ENCODE results near the gene NDUFAF2. TPM values are rescaled to one million over a fixed set of nuclear protein-coding genes. Genes with fewer than 3 reads are reported as not detected.

The NDUFAF2 gene
- total RNA-seq, 1 experiment from 2014 or later: 60.8 TPM

- Histone ChIP-seq H3K27me3 (replicated peaks; ENCODE audit: control insufficient read depth, insufficient read depth, low read length) (no peaks in the 10 kb centered on the region), H3K4me3 (ENCODE audit: low read depth, low read length) (no peak overlapping the region), H3K4me1 (no peaks in the 10 kb centered on the region), H3K36me3 (ENCODE audit: control insufficient read depth, insufficient read depth, low read length) (no peaks in the 10 kb centered on the region), H3K9me3 (no peaks in the 10 kb centered on the region)
- TF ChIP-seq CTCF (IDR thresholded peaks at IDR 0.05; ENCODE audit: insufficient read depth in 1 of 2, low read depth in 1 of 2, low read length in 1 of 2, severe bottlenecking in 1 of 2, unreplicated experiment in 1 of 2): no peak
- Mint-ChIP-seq H3K27me3 (ENCODE audit: insufficient read depth, unreplicated experiment) (peaks cover 25% of the 10 kb centered on the region), H3K4me1 (ENCODE audit: low read depth, unreplicated experiment) (no peaks in the 10 kb centered on the region), H3K27ac (ENCODE audit: unreplicated experiment) (no peak overlapping the region), H3K9me3 (ENCODE audit: unreplicated experiment) (peaks cover 6% of the 10 kb centered on the region), H3K4me3 (ENCODE audit: unreplicated experiment) (no peak overlapping the region), H3K36me3 (ENCODE audit: insufficient read depth, unreplicated experiment) (peaks cover 5% of the 10 kb centered on the region)
- no TSS peak for BruUV-seq (replicated peaks)
- intact Hi-C loops (cut with micrococcal nuclease; ENCODE audit: unreplicated experiment): no loop called here
- POLR2A ChIA-PET: no interaction called here
- CTCF ChIA-PET: no interaction called here
- DNase-seq: no peak
These were observed 253.6 kb downstream of the NDUFAF2 start for GRCh38 chr5:61198606-61199005.

GRCh38 chr5:61200582-61201155 lies 255.7 kb downstream of the NDUFAF2 start:
- no peak overlapping the region for H3K4me3 Mint-ChIP-seq (ENCODE audit: unreplicated experiment)
- DNase-seq: no peak

GRCh38 chr5:61202213-61202612 lies 257.2 kb downstream of the NDUFAF2 start:
- no peaks in the 10 kb centered on the region; the same call in 1 of the 2 replicates for H3K9me3 ChIP-seq
- Mint-ChIP-seq H3K4me3 (ENCODE audit: unreplicated experiment) (no peak overlapping the region), H3K27me3 (ENCODE audit: insufficient read depth, unreplicated experiment) (peaks cover 16% of the 10 kb centered on the region), H3K4me1 (ENCODE audit: low read depth, unreplicated experiment) (no peaks in the 10 kb centered on the region), H3K9me3 (ENCODE audit: unreplicated experiment) (peaks cover 32% of the 10 kb centered on the region), H3K27ac (ENCODE audit: unreplicated experiment) (no peak overlapping the region), H3K36me3 (ENCODE audit: insufficient read depth, unreplicated experiment) (no peaks in the 10 kb centered on the region)
- no peaks in the 10 kb centered on the region for H3K36me3 ChIP-seq (ENCODE audit: control insufficient read depth, insufficient read depth, low read length)
- H3K4me3 ChIP-seq (ENCODE audit: low read depth, low read length): no peak overlapping the region
- no peaks in the 10 kb centered on the region for H3K27me3 ChIP-seq (replicated peaks; ENCODE audit: control insufficient read depth, insufficient read depth, low read length)
- intact Hi-C loops (cut with micrococcal nuclease; ENCODE audit: unreplicated experiment): no loop called here
- BruUV-seq (replicated peaks): no TSS peak
- ChIA-PET CTCF (no interaction called here), POLR2A (no interaction called here)
- TF ChIP-seq CTCF (IDR thresholded peaks at IDR 0.05; ENCODE audit: insufficient read depth in 1 of 2, low read depth in 1 of 2, low read length in 1 of 2, severe bottlenecking in 1 of 2, unreplicated experiment in 1 of 2): no peak
- DNase-seq: no peak
- no peaks in the 10 kb centered on the region for H3K4me1 ChIP-seq

More at GRCh38 chr5:61200582-61201155, 255.7 kb downstream of the NDUFAF2 start:
- intact Hi-C loops (cut with micrococcal nuclease; ENCODE audit: unreplicated experiment): no loop called here
- no TSS peak for BruUV-seq (replicated peaks)
- Mint-ChIP-seq H3K4me1 (ENCODE audit: low read depth, unreplicated experiment) (no peaks in the 10 kb centered on the region), H3K27ac (ENCODE audit: unreplicated experiment) (no peak overlapping the region), H3K9me3 (ENCODE audit: unreplicated experiment) (peaks cover 22% of the 10 kb centered on the region), H3K27me3 (ENCODE audit: insufficient read depth, unreplicated experiment) (peaks cover 20% of the 10 kb centered on the region), H3K36me3 (ENCODE audit: insufficient read depth, unreplicated experiment) (no peaks in the 10 kb centered on the region)
- H3K4me3 ChIP-seq (ENCODE audit: low read depth, low read length): no peak overlapping the region
- H3K27me3 ChIP-seq (replicated peaks; ENCODE audit: control insufficient read depth, insufficient read depth, low read length): no peaks in the 10 kb centered on the region
- ChIA-PET CTCF (no interaction called here), POLR2A (interaction anchor here (0.5 kb wide), 1 partner anchor 42 kb away, joined by 3 read pairs; no protein-coding TSS in a partner anchor)
- H3K36me3 ChIP-seq (ENCODE audit: control insufficient read depth, insufficient read depth, low read length): no peaks in the 10 kb centered on the region
- TF ChIP-seq CTCF (IDR thresholded peaks at IDR 0.05; ENCODE audit: insufficient read depth in 1 of 2, low read depth in 1 of 2, low read length in 1 of 2, severe bottlenecking in 1 of 2, unreplicated experiment in 1 of 2): no peak
- H3K4me1 ChIP-seq: no peaks in the 10 kb centered on the region
- no peaks in the 10 kb centered on the region for H3K9me3 ChIP-seq

Other genes with a start within 250 kb of the NDUFAF2 start
- 44.9 and 46.7 TPM in 2 replicates for gene DEPDC1B, start 245.0 kb upstream of the NDUFAF2 start, total RNA-seq (2022)
- gene ELOVL7, start 100.9 kb upstream of the NDUFAF2 start, total RNA-seq (2022): 16.4 and 19.1 TPM in 2 replicates
- gene ERCC8, start 135 bp upstream of the NDUFAF2 start, total RNA-seq (2022): 18.3 and 19.8 TPM in 2 replicates
- gene SMIM15, start 217.3 kb downstream of the NDUFAF2 start, total RNA-seq (2022): 57.7 and 59.7 TPM in 2 replicates

All from Caco-2 (cell line).